K562 (cell line): ENCODE measurements around the gene PLD1. TPM values are rescaled to one million over a fixed set of nuclear protein-coding genes. Genes with fewer than 3 reads are reported as not detected.

Experiments
- BRD9 ChIP-seq: fragments of 450-650 bp; IDR thresholded peaks from 2 replicates; pipeline ENCODE4 v1.6.1; 2018; ENCODE audit warnings: low read depth; ENCODE audit not compliant: partially characterized antibody
- CEBPB ChIP-seq: fragments of 450-650 bp; IDR thresholded peaks from 2 replicates; pipeline ENCODE4 v1.6.1; 2016; ENCODE audit warnings: missing genetic modification characterization, missing compliant biosample characterization
- GATA2 ChIP-seq: sonication (generic); formaldehyde crosslinking; IDR thresholded peaks from 2 replicates; pipeline ENCODE4 v1.4.0; 2020; ENCODE audit warnings: mild to moderate bottlenecking, missing genetic modification reagents
- GTF2A2 ChIP-seq: IDR thresholded peaks from 2 replicates; pipeline ENCODE4 v1.6.1; 2016; ENCODE audit warnings: mild to moderate bottlenecking, missing genetic modification characterization, missing compliant biosample characterization
- KAT8 ChIP-seq: fragments of 450-650 bp; IDR thresholded peaks from 2 replicates; pipeline ENCODE4 v1.6.1; 2016; ENCODE audit warnings: low read depth, mild to moderate bottlenecking
- L3MBTL2 ChIP-seq: fragments of 450-650 bp; IDR thresholded peaks from 2 replicates; pipeline ENCODE4 v1.6.1; 2016; ENCODE audit warnings: mild to moderate bottlenecking, moderate library complexity
- NCOA6 ChIP-seq: fragments of 450-650 bp; IDR thresholded peaks from 2 replicates; pipeline ENCODE4 v1.6.1; 2017; ENCODE audit warnings: mild to moderate bottlenecking
- RFX1 ChIP-seq: fragments of 450-650 bp; IDR thresholded peaks from 2 replicates; pipeline ENCODE4 v1.6.1; 2016; ENCODE audit warnings: mild to moderate bottlenecking, moderate library complexity
- SIRT6 ChIP-seq: IDR thresholded peaks from one replicate; pipeline ENCODE4 v1.6.1; 2012; ENCODE audit warnings: low read depth, mild to moderate bottlenecking, control low read depth, inconsistent platforms, low read length, moderate library complexity
- TCF3 ChIP-seq: sonication (generic); formaldehyde crosslinking; IDR thresholded peaks from 2 replicates; pipeline ENCODE4 v1.4.0; 2020; ENCODE audit warnings: mild to moderate bottlenecking, missing genetic modification reagents
- U2AF2 ChIP-seq: fragments of 200-400 bp; formaldehyde crosslinking; optimal IDR thresholded peaks from 2 replicates; pipeline ENCODE3; 2017; ENCODE audit warnings: low read depth, mild to moderate bottlenecking, low read length
- ZBTB1 ChIP-seq: sonication (generic); formaldehyde crosslinking; IDR thresholded peaks from 2 replicates; pipeline ENCODE4 v1.8.1; 2023; ENCODE audit warnings: missing genetic modification reagents, low read depth, mild to moderate bottlenecking, borderline replicate concordance
- ZNF707 ChIP-seq: fragments of 250-450 bp; sonication (Bioruptor Pico); conservative IDR thresholded peaks from 2 replicates; pipeline ENCODE4 v1.8.0; 2022; ENCODE audit warnings: inconsistent platforms, mild to moderate bottlenecking, moderate library complexity
- polyA plus RNA-seq, 8 experiments: library from polyadenylated mRNA; depleted of rRNA in 4 of 8; stranded (reverse) in 5 of 8; unstranded in 3 of 8; fragments of >200 nt; fragmentation: Nextera tagmentation in 2 of 8; fragmentation: Illumina TruSeq in 1 of 8; extraction: Ambion mirVana in 2 of 8; extraction: Trizol in 1 of 8; gene quantifications; 2 replicates each; pipeline versions ENCODE4 v1.2.1 to v1.2.3, GENCODE V29; 2011 to 2014; ENCODE audit warnings: inconsistent platforms in 1 of 8, missing spikeins in 1 of 8
- total RNA-seq, 7 experiments: library from RNA; depleted of rRNA in 6 of 7; stranded (reverse); fragments of >200 nt in 6 of 7; fragmentation: Illumina TruSeq in 2 of 7; extraction: Trizol in 2 of 7; gene quantifications; 2 replicates each; pipeline versions ENCODE4 v1.2.1 to v1.2.3, GENCODE V29; 2011 to 2021; ENCODE audit warnings: low replicate concordance in 1 of 7
- TF ChIP-seq, protein P1 (sequence below): sonication (generic); formaldehyde crosslinking; IDR thresholded peaks from 2 replicates; pipeline ENCODE4 v1.8.1; 2022; ENCODE audit warnings: missing genetic modification reagents
- TF ChIP-seq, protein P2 (sequence below), 3 experiments: fragments of 200-800 bp in 1 of 3; sonication (Bioruptor generic) in 1 of 3; sonication (generic) in 1 of 3; formaldehyde crosslinking in 1 of 3; IDR thresholded peaks; 2 replicates each; pipeline versions ENCODE4 v1.6.1 to v1.8.0; 2016 to 2022; ENCODE audit warnings: mild to moderate bottlenecking in 2 of 3, missing compliant biosample characterization in 2 of 3, missing genetic modification characterization in 2 of 3, missing genetic modification reagents in 1 of 3
- TF ChIP-seq, protein P3 (sequence below), 2 experiments: fragments of 200-800 bp in 1 of 2; sonication (Bioruptor generic) in 1 of 2; sonication (generic) in 1 of 2; formaldehyde crosslinking in 1 of 2; IDR thresholded peaks in 1 of 2; conservative IDR thresholded peaks in 1 of 2; 2 replicates each; pipeline versions ENCODE4 v1.5.0 to v1.6.1; 2016 to 2020; ENCODE audit warnings: missing compliant biosample characterization in 1 of 2, missing genetic modification characterization in 1 of 2, missing genetic modification reagents in 1 of 2
- TF ChIP-seq, protein P4 (sequence below): sonication (generic); formaldehyde crosslinking; IDR thresholded peaks from 2 replicates; pipeline ENCODE4 v1.8.0; 2022; ENCODE audit warnings: missing genetic modification reagents, mild to moderate bottlenecking, moderate library complexity, borderline replicate concordance
- TF ChIP-seq, protein P5 (sequence below): fragments of 450-650 bp; IDR thresholded peaks from 2 replicates; pipeline ENCODE4 v1.6.1; 2014; ENCODE audit warnings: low read depth, mild to moderate bottlenecking, moderate library complexity, borderline replicate concordance
- TF ChIP-seq, protein P6 (sequence below): sonication (generic); formaldehyde crosslinking; IDR thresholded peaks from 2 replicates; pipeline ENCODE4 v1.9.0; 2022; ENCODE audit warnings: mild to moderate bottlenecking, missing genetic modification reagents

The PLD1 gene
- total and polyA plus RNA-seq, 9 of the 15 experiments (the other 6 are each of a cell fraction or from before 2014, with no cell fraction given) = 8.4 to 26.1 (median 18.6) TPM

DNA sequence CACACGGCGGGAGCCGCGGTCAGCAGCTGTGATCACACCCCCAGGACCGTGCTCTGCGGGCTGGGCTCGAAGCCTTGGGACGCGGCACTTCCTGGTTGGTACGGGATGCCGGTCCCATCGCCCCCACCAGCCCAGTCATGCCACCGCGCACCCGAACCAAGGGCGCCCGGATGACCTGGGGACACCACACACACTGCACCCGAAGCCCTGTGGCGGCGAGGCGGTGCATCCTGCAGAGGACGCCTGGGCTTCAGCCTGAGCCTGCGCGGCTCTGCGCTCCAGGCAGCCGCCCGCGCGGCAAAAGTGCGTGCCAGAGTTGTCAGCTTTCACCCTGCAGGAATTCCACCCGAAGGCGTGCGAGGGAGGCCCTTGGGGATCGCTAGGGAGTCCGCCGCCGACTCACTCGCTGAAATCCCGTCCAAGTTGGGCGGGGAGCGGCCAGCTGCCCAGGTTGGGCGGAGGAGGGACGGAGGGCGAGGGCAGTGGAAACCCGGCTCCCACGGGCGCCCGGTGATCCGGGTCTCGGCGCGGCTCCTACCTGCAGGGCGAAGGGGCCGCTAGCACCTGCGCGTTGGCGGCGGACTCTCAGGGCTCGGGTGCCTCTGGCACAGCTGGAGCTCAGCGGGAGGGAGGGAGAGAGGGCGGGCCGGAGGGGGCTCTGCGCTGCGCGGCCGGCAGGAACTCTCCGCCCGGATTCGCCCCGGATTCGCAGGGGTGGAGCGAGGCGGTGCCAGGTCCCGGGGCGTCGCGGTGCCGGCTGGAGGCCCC, at the start of gene PLD1 (continued):
- TF ChIP-seq, protein P1, sequence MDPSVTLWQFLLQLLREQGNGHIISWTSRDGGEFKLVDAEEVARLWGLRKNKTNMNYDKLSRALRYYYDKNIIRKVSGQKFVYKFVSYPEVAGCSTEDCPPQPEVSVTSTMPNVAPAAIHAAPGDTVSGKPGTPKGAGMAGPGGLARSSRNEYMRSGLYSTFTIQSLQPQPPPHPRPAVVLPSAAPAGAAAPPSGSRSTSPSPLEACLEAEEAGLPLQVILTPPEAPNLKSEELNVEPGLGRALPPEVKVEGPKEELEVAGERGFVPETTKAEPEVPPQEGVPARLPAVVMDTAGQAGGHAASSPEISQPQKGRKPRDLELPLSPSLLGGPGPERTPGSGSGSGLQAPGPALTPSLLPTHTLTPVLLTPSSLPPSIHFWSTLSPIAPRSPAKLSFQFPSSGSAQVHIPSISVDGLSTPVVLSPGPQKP = no peak
- TF ChIP-seq GATA2 (CRISPR knock-in tag) (no peak), RFX1 (no peak), TCF3 (CRISPR knock-in tag) (0 out of 2 replicates have a peak, but pooled peaks have one; percentile 28), GTF2A2 (tag) (no peak), BRD9 (no peak), CEBPB (tag) (no peak), L3MBTL2 (peak; percentile 84; the same call in 1 of the 2 replicates), NCOA6 (no peak), U2AF2 (no peak), KAT8 (no peak), ZBTB1 (no peak; the same call in 1 of the 2 replicates), SIRT6 (no peak), ZNF707 (CRISPR knock-in tag) (no peak)
- TF ChIP-seq, protein P2, sequence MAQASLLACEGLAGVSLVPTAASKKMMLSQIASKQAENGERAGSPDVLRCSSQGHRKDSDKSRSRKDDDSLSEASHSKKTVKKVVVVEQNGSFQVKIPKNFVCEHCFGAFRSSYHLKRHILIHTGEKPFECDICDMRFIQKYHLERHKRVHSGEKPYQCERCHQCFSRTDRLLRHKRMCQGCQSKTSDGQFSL (CRISPR knock-in tag; IDR thresholded peaks at IDR 0.05) = no peak
- TF ChIP-seq, protein P2 (tag; IDR thresholded peaks at IDR 0.05) = no peak
- TF ChIP-seq, protein P3, sequence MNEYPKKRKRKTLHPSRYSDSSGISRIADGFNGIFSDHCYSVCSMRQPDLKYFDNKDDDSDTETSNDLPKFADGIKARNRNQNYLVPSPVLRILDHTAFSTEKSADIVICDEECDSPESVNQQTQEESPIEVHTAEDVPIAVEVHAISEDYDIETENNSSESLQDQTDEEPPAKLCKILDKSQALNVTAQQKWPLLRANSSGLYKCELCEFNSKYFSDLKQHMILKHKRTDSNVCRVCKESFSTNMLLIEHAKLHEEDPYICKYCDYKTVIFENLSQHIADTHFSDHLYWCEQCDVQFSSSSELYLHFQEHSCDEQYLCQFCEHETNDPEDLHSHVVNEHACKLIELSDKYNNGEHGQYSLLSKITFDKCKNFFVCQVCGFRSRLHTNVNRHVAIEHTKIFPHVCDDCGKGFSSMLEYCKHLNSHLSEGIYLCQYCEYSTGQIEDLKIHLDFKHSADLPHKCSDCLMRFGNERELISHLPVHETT (CRISPR knock-in tag; conservative IDR thresholded peaks at IDR 0.05 in 1 of 2, IDR thresholded peaks at IDR 0.05 in 1 of 2) = no peak
- TF ChIP-seq, protein P4, sequence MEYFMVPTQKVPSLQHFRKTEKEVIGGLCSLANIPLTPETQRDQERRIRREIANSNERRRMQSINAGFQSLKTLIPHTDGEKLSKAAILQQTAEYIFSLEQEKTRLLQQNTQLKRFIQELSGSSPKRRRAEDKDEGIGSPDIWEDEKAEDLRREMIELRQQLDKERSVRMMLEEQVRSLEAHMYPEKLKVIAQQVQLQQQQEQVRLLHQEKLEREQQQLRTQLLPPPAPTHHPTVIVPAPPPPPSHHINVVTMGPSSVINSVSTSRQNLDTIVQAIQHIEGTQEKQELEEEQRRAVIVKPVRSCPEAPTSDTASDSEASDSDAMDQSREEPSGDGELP (CRISPR knock-in tag) = peak; percentile 96
- TF ChIP-seq, protein P5, sequence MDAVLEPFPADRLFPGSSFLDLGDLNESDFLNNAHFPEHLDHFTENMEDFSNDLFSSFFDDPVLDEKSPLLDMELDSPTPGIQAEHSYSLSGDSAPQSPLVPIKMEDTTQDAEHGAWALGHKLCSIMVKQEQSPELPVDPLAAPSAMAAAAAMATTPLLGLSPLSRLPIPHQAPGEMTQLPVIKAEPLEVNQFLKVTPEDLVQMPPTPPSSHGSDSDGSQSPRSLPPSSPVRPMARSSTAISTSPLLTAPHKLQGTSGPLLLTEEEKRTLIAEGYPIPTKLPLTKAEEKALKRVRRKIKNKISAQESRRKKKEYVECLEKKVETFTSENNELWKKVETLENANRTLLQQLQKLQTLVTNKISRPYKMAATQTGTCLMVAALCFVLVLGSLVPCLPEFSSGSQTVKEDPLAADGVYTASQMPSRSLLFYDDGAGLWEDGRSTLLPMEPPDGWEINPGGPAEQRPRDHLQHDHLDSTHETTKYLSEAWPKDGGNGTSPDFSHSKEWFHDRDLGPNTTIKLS = peak; percentile 15; the same call in 1 of the 2 replicates
- TF ChIP-seq, protein P6, sequence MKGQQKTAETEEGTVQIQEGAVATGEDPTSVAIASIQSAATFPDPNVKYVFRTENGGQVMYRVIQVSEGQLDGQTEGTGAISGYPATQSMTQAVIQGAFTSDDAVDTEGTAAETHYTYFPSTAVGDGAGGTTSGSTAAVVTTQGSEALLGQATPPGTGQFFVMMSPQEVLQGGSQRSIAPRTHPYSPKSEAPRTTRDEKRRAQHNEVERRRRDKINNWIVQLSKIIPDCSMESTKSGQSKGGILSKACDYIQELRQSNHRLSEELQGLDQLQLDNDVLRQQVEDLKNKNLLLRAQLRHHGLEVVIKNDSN (CRISPR knock-in tag) = peak; percentile 26; the same call in 1 of the 2 replicates
